Testis (tissue), 2 donors: ENCODE results near the gene EPN3.

Experiments
- POLR2A ChIP-seq: fragments of 450-650 bp; IDR thresholded peaks from one replicate; pipeline ENCODE4 v1.6.1; 2017; ENCODE audit warnings: antibody characterized with exemption, mild to moderate bottlenecking, moderate library complexity
- TF ChIP-seq, protein P1 (sequence below), 3 experiments: fragments of 450-650 bp in 2 of 3; fragments of 200-600 bp in 1 of 3; sonication (generic) in 1 of 3; IDR thresholded peaks; one replicate each; pipeline ENCODE4 v1.5.1; 2016 to 2019; ENCODE audit warnings: antibody characterized with exemption in 3 of 3, mild to moderate bottlenecking in 2 of 3, moderate library complexity in 1 of 3

DNA sequence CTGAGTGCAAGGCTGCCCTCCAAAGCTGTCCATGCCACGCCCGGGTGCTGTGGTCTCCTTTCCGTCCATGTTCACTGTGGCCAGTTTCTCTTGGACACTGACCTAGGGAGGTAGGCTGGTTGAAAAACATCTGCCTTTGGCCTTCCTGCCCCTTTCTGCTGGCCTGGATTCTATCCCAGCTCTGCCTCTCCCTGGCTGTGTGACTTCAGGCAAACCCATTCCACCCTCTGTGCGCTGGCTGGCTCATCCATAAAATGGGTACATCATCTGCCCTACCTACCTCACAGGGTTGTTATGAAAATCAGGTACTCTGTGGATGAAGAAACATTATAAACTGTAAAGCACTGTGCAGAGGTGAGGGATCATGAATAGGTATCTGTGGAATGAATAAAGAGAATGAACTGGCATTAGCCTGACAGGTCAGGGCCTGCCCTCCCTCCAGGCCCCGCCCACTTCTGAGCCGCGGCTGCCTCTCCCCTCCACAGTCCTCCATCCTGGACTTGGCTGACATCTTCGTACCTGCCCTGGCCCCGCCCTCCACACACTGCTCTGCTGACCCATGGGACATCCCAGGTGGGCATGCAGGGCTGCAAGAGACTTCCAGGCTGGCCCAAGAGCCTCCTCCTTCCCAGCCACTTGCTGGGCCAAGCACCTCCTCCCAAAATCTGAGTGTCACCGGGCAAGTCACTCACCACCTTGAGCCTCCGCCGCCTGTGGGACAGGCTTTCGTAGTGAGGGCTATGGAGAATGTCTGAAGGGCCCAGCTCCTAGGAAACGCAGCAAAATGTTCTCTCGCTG lies 7.4 kb downstream of the EPN3 start:
- TF ChIP-seq, protein P1, sequence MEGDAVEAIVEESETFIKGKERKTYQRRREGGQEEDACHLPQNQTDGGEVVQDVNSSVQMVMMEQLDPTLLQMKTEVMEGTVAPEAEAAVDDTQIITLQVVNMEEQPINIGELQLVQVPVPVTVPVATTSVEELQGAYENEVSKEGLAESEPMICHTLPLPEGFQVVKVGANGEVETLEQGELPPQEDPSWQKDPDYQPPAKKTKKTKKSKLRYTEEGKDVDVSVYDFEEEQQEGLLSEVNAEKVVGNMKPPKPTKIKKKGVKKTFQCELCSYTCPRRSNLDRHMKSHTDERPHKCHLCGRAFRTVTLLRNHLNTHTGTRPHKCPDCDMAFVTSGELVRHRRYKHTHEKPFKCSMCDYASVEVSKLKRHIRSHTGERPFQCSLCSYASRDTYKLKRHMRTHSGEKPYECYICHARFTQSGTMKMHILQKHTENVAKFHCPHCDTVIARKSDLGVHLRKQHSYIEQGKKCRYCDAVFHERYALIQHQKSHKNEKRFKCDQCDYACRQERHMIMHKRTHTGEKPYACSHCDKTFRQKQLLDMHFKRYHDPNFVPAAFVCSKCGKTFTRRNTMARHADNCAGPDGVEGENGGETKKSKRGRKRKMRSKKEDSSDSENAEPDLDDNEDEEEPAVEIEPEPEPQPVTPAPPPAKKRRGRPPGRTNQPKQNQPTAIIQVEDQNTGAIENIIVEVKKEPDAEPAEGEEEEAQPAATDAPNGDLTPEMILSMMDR (IDR thresholded peaks at IDR 0.05), result no peak
- no peak for TF ChIP-seq POLR2A
